Right cardiac atrium (tissue), 5 donors: ENCODE measurements around the gene PITPNC1. TPM values are rescaled to one million over a fixed set of nuclear protein-coding genes. Genes with fewer than 3 reads are reported as not detected.

Experiments
- ATAC-seq, 2 donors: fragments of 200-7000 bp; cut with Tn5 transposase; one replicate each; pipeline versions ENCODE4 v1.8.0 to v1.9.1; 2020; ENCODE audit warnings: moderate library complexity in 2 of 2, mild to moderate bottlenecking in 1 of 2
- DNase-seq, 3 donors: peaks; one replicate each; pipeline ENCODE4 v3.0.0-alpha.2; 2020
- H3K27ac ChIP-seq: one replicate; pipeline ENCODE4 v1.5.1; 2013; ENCODE audit warnings: mild to moderate bottlenecking, low read length, control low read depth, moderate library complexity
- H3K27me3 ChIP-seq: one replicate; pipeline ENCODE4 v1.6.1; 2013; ENCODE audit not compliant: control insufficient read depth, insufficient read depth
- H3K4me1 ChIP-seq: one replicate; pipeline ENCODE4 v1.6.1; 2013; ENCODE audit warnings: low read length; ENCODE audit not compliant: control insufficient read depth, insufficient read depth
- H3K4me3 ChIP-seq: one replicate; pipeline ENCODE4 v1.5.1; 2013; ENCODE audit warnings: low read length, control low read depth
- H3K9me3 ChIP-seq: one replicate; pipeline ENCODE4 v1.6.1; 2013; ENCODE audit warnings: low read length; ENCODE audit not compliant: control insufficient read depth
- WGBS: extraction: QIAGEN DNeasy Blood & Tissue Kit; methylation state at CpG from one replicate; pipeline ENCODE4 v1.1.7; 2013; 5-methylcytosine and 5-hydroxymethylcytosine counted together
- intact Hi-C, 4 donors: fragments of 100-400 bp; cut with DNase I; formaldehyde crosslinking; loops; one replicate each; pipeline versions ENCODE4 v1.11.0 to v1.14.0; 2022 to 2023
- polyA plus RNA-seq: library from polyadenylated mRNA; stranded (reverse); fragments of 200-250 nt; gene quantifications from one replicate; pipeline ENCODE4 v1.2.3, GENCODE V29; 2013
- total RNA-seq, 4 donors: library from RNA; stranded (reverse); fragmentation: NEBNext Ultra II Directional; extraction: Animal tissue kit (Norgen Biotek cat#: 25700); gene quantifications; one replicate each; pipeline ENCODE4 v1.2.1, GENCODE V29; 2021
- donor health status: healthy with polysubstance abuse.
- donor health status: DM: no; HTN: yes; CAD: no.
- donor health status: DM: no; HTN: no; CAD: no.
- donor health status: DM: no; HTN: yes; CAD: no; lungs with severe emphysema.
- donor health status: DM: yes; HTN: yes; CAD: no.

Gene PITPNC1
- total and polyA plus RNA-seq, 5 donors, result 8.6 to 29.7 (median 24.1) TPM

DNA sequence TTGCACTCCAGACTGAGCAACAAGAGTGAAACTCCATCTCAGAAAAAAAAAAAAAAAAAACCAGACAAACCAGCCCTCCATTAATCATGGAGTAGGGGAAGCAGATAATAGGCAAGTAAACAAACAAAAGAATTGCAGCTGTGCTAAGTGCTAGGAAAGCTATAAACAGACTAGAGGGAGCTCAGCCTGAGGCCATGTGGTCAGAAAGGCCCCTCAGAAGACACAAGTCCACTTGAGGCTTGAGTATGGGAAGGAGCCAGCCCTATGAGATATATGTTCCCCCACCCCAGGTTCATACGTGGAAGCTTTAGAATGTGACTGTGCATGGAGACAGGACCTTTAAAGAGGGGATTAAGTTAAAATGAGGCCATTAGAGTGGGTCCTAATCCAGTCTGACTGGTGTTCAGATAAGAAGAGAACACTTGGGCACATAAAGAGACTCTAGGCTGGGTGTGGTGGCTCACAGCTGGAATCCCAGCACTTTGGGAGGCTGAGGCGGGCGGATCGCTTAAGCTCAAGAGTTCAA is 208.1 kb downstream of the PITPNC1 start:
- DNase-seq, result no peak
- Histone ChIP-seq H3K27ac (no peak overlapping the region), H3K4me3 (no peak overlapping the region), H3K9me3 (no peaks in the 10 kb centered on the region), H3K4me1 (no peaks in the 10 kb centered on the region), H3K27me3 (no peaks in the 10 kb centered on the region)
- WGBS, result 95% methylated on average over 4 of the region's 4 CpGs
- ATAC-seq, result no peak
- intact Hi-C loops, result no loop called here

DNA sequence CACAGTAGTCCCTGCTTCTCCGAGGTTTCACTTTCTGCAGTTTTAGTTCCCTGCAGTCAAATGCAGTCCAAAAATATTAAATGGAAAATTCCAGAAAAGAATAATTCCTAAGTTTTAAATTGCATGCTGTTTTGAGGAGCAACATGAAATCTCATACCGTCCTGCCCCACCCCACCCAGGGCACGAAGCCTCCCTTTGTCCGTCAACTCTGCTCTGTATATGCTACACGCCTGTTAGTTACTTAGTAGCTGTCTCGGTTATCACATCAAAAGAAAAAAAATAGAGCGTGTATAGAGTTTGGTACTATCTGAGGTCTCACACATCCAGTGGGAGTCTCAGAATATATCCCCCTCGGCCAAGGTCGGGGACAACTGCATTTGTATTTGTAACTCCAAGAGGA is 211.2 kb downstream of the PITPNC1 start:
- Histone ChIP-seq H3K27ac (no peak overlapping the region), H3K9me3 (no peaks in the 10 kb centered on the region), H3K27me3 (no peaks in the 10 kb centered on the region), H3K4me1 (no peaks in the 10 kb centered on the region), H3K4me3 (no peak overlapping the region)
- WGBS, result 64% methylated on average over 9 of the region's 9 CpGs
- ATAC-seq, result no peak
- intact Hi-C loops, result no loop called here
- no peak for DNase-seq

DNA sequence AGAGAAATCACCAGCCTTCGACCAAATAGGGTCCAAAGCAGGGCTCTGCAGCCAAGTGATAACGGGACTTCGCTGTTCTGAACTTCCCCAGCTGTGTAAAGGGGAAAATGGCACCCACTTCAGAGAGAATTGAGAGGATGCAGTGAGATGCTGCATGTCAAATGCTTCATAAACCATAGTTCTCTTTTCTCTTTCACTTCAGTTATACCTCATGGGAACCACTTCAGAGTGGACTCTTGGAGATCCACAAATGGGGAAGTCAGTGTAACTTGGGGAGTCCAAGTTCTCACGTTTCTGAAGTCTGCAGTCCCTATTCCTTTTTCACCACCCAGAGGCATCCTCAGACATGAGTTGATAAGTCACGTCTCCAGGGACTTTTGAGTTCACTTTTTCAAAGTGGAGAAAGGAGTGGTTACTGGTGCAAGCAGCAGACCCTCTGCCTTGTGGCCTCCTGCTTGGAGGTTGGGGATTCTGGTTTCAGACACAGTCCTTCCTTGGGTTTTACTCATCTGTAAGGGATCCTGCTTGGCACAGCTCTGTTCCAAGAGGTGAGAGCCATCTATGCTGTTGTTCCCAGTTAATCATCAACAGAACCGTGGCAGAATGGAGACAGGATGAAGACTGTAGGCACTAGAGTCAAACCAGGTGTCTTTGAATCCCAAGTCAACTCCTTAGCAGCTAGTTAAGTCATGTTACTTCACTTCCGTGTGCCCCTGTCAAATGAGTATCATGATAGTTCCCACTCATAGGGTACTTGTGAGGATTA is 217.2 kb downstream of the PITPNC1 start:
- intact Hi-C loops, result no loop called here
- Histone ChIP-seq H3K27ac (no peak overlapping the region), H3K4me3 (no peak overlapping the region), H3K9me3 (no peaks in the 10 kb centered on the region), H3K4me1 (no peaks in the 10 kb centered on the region), H3K27me3 (no peaks in the 10 kb centered on the region)
- ATAC-seq (no peak), DNase-seq (no peak)
- WGBS, result 72% methylated on average over 7 of the region's 7 CpGs

DNA sequence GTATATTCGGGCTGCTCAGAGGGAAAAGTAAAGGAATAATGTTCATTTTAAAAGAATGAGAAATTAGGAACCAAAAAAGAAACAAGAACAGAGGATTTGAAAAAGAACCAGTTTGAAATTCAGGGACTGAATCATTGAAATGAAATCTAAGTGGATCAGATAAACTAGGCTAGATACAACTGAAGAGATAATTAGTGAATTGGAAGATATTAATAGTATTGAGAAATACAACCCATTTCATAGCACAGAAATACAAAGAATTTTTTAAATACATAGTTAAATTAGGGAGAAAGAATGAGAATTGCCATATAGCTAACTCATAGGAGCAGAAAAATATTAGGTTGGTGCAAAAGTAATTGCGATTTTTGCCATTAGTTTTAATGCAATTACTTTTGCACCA is 223.3 kb downstream of the PITPNC1 start:
- intact Hi-C loops, result loop anchor here in 1 of 4 donors (10.0 kb wide), 2 partner anchors 116 to 226 kb away; partner anchors contain the start of gene PITPNC1
- WGBS, result 98% methylated on average over 2 of the region's 2 CpGs
- Histone ChIP-seq H3K27ac (no peak overlapping the region), H3K9me3 (no peaks in the 10 kb centered on the region), H3K4me1 (no peaks in the 10 kb centered on the region), H3K4me3 (no peak overlapping the region), H3K27me3 (no peaks in the 10 kb centered on the region)
- ATAC-seq, result no peak
- DNase-seq, result no peak

DNA sequence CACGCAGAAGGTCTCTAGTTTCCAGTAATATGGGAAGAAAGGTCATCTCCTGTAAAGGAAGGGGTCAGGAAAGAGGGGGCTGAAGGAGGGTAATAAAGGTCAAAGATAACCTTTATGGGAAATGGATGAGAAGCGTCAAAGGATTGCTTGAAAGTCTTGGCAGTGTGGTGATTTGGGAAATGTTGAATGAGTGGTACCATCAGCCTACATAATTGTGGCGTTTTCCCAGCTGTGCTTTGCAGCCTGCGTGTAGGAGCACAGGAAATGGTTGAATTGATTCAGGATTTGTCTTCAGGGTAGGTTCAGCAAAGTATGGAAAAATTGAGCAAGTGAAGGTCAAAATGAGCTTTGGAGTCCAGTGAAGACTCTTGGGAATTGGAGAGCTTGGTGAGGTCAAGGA is 224.8 kb downstream of the PITPNC1 start:
- intact Hi-C loops, result loop anchor here in 1 of 4 donors (10.0 kb wide), 2 partner anchors 117 to 227 kb away; partner anchors contain the start of gene PITPNC1
- ATAC-seq (peak in 1 of 2 donors; percentile 54), DNase-seq (no peak)
- H3K9me3 ChIP-seq, result no peaks in the 10 kb centered on the region
- no peaks in the 10 kb centered on the region for H3K4me1 ChIP-seq
- H3K27ac ChIP-seq, result no peak overlapping the region
- H3K4me3 ChIP-seq, result no peak overlapping the region
- no peaks in the 10 kb centered on the region for H3K27me3 ChIP-seq
- WGBS, result 65% methylated on average over 4 of the region's 4 CpGs

DNA sequence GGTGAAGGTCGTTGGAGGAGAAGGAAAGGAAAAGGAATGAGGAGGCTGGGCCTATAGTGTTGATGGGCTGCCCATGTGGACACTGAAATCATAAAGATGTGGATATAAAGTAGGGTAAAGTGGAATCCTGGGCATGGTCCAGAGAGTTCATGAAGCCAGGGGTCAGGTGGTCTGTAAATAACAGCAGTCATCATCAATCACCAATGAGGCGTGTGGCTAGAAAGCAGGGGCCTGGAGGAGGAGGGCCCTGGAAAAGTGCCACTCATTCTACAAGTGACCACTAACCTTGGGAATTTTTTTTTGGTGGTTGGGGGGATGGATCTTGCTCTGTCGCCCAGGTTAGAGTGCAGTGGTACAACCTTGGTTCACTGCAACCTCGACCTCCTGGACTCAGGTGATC is 225.4 kb downstream of the PITPNC1 start:
- no peak for ATAC-seq

DNA sequence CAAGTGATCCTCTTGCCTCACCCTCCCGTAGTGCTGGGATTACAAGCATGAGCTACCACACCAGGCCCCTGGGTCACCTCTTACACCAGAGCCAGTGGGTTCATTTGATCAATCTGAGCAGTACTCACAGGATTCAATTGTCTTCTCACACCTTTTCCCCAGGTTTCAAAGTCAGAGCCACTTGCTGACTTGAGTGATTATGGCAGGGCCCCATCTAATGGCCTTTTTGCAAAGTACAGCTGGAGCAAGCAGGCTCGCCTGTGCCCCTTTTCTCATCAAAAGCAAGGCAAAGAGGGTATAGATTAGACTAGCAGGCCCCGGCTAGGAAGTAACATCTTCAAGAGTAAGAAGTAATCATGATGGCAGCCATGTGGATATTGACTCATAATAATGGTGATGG is 225.9 kb downstream of the PITPNC1 start:
- Histone ChIP-seq H3K27me3 (no peaks in the 10 kb centered on the region), H3K9me3 (no peaks in the 10 kb centered on the region), H3K27ac (no peak overlapping the region), H3K4me3 (no peak overlapping the region), H3K4me1 (peaks cover 2% of the 10 kb centered on the region)
- WGBS, result 81% methylated on average over 3 of the region's 3 CpGs
- no peak for ATAC-seq
- no peak for DNase-seq
- intact Hi-C loops, result loop anchor here in 1 of 4 donors (10.0 kb wide), 2 partner anchors 118 to 228 kb away; partner anchors contain the start of gene PITPNC1

More for the DNA sequence above, 225.4 kb downstream of the PITPNC1 start:
- H3K27me3 ChIP-seq, result no peaks in the 10 kb centered on the region
- peaks cover 2% of the 10 kb centered on the region for H3K4me1 ChIP-seq
- no peak for DNase-seq
- H3K4me3 ChIP-seq, result no peak overlapping the region
- no peaks in the 10 kb centered on the region for H3K9me3 ChIP-seq
- intact Hi-C loops, result loop anchor here in 1 of 4 donors (10.0 kb wide), 2 partner anchors 118 to 228 kb away; partner anchors contain the start of gene PITPNC1
- 88% methylated on average over 4 of the region's 4 CpGs for WGBS
- H3K27ac ChIP-seq, result no peak overlapping the region

DNA sequence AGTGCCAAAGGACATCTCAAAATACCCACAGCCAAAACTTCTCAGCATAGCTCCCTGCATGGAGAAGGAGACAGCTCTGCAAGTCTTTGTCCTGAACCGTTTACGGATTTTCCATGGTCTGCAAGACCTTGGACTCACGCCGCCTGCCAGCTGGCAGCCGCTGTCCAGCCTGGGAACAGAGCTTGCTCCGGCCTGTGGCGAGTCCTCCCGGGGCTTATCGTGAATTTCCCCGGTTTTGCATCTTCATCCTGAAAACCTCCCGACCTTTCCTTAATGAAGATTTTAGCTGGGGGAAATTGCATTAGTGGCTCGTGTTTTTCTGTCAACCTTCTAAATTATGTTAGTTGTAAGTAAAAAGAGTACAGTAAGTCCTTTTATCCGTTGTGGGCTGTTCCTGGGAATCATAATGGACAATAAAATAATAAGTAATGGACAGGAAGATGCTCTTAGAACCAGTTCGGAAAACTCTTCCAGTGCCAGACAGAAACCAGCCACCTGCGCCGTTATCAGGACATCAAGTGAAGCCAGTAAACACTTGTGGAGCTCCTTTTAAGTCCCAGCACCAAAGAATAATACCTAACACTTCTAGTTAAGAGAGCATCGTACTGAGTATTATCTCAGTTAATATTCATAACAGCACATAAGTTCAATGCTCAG is 228.3 kb downstream of the PITPNC1 start:
- peak; percentile 89 to 93 for ATAC-seq
- peak; percentile 82 to 92 (median 92) for DNase-seq
- Histone ChIP-seq H3K4me1 (peaks cover 2% of the 10 kb centered on the region), H3K27ac (no peak overlapping the region), H3K27me3 (no peaks in the 10 kb centered on the region), H3K4me3 (no peak overlapping the region), H3K9me3 (no peaks in the 10 kb centered on the region)
- intact Hi-C loops, result loop anchor here in 2 of 4 donors (5.0 to 10.0 kb wide), 4 partner anchors 121 to 231 kb away; partner anchors contain the start of gene PITPNC1 (in 2 of the 2)
- WGBS, result 25% methylated on average over 17 of the region's 17 CpGs

DNA sequence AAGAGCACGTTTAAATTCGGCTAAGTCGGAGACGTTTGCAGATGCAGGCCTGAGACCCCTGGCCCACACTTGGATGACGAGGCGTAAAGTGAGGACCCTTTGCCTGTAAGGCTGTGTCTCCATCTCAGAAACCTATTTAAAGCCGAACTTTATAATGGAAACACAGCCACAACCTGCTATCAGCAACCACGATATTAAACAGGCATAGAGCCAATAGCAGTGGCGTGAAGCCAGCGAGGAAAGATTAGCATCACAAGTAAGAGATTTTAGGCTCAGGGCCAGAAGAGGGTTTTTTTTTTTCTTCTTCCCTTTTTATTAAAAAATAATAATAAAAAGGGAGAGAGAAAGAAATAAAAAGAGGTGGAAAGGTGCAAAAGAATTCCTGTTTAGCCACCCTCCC is 229.4 kb downstream of the PITPNC1 start:
- peaks cover 2% of the 10 kb centered on the region for H3K4me1 ChIP-seq
- intact Hi-C loops, result loop anchor here in 2 of 4 donors (5.0 to 10.0 kb wide), 4 partner anchors 122 to 232 kb away; partner anchors contain the start of gene PITPNC1 (in 2 of the 2)
- H3K27ac ChIP-seq, result no peak overlapping the region
- no peaks in the 10 kb centered on the region for H3K27me3 ChIP-seq
- WGBS, result 25% methylated on average over 10 of the region's 10 CpGs
- H3K9me3 ChIP-seq, result no peaks in the 10 kb centered on the region
- no peak overlapping the region for H3K4me3 ChIP-seq
- DNase-seq (peak; percentile 35 to 69 (median 68)), ATAC-seq (peak in 1 of 2 donors; percentile 9)

DNA sequence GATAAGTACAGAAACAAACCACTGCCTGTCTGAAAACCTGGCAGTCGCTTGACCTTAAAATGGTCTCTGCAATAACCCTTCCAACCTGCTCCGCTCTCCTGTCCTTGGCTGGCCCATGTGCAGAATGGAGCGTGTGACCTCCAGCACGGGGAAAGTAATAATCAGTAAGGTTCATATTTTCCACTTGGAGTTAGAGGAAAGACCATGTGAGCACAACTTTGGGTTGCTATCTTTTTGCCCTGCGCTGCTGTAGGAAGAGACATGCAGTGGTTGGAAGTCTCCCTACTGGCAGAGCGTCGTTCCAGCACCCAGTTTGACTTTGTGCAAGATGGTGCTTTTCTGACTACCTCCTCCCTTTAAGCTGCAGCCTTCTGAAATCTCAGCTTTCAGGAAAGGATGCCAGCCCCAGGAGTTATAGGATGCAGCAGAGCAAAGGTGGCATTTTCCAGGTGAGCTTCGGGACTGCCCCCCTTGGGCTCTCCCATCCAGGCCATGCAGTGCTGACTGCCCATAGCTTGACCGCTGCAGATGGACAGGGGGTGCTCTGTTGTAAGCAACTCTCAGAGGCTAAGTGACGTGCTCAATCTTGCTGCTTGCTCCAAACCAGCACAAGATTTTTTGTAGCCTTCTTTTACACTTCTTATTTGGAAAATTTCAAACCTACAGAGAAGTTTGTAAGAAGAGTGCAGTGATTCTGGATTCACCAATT is 230.0 kb downstream of the PITPNC1 start:
- whole genome bisulfite sequencing, result 57% methylated on average over 10 of the region's 10 CpGs
- Histone ChIP-seq H3K9me3 (no peaks in the 10 kb centered on the region), H3K4me3 (no peak overlapping the region), H3K27me3 (no peaks in the 10 kb centered on the region), H3K4me1 (peaks cover 2% of the 10 kb centered on the region), H3K27ac (no peak overlapping the region)
- ATAC-seq (peak; percentile 38 to 69), DNase-seq (peak in 2 of 3 donors; percentile 24 to 54)
- intact Hi-C loops, result loop anchor here in 2 of 4 donors (5.0 to 10.0 kb wide), 4 partner anchors 122 to 232 kb away; partner anchors contain the start of gene PITPNC1 (in 2 of the 2)
